OCI-LY1 (cell line): ENCODE measurements around the gene CRYBG2.

Experiments used
- H2AFZ ChIP-seq: fragments of 200-600 bp; sonication (generic), shearing (Covaris generic); 2 replicates; pipeline ENCODE4 v1.6.0; 2014; ENCODE audit warnings: antibody characterized with exemption, mild to moderate bottlenecking, low read length
- H3F3A ChIP-seq: fragments of 200-600 bp; sonication (generic), shearing (Covaris generic); 2 replicates; pipeline ENCODE4 v1.6.0; 2014; ENCODE audit warnings: mild to moderate bottlenecking, antibody characterized with exemption, low read length, moderate library complexity; ENCODE audit not compliant: insufficient read depth
- H3K27ac ChIP-seq: fragments of 200-600 bp; sonication (generic); 2 replicates; pipeline ENCODE4 v1.5.1; 2014; ENCODE audit warnings: low read length, mixed run types, mild to moderate bottlenecking, low read depth; ENCODE audit not compliant: poor library complexity, severe bottlenecking
- H3K27me3 ChIP-seq: fragments of 200-600 bp; sonication (generic); 2 replicates; pipeline ENCODE4 v1.6.0; 2014; ENCODE audit warnings: antibody characterized with exemption, mild to moderate bottlenecking, low read length, moderate library complexity; ENCODE audit not compliant: insufficient read depth
- H3K36me3 ChIP-seq: fragments of 200-600 bp; sonication (generic); 2 replicates; pipeline ENCODE4 v1.6.1; 2014; ENCODE audit warnings: mild to moderate bottlenecking, antibody characterized with exemption, low read length, moderate library complexity, mixed read lengths; ENCODE audit not compliant: insufficient read depth
- H3K4me1 ChIP-seq: fragments of 200-600 bp; sonication (generic); 2 replicates; pipeline ENCODE4 v1.5.1; 2014; ENCODE audit warnings: mild to moderate bottlenecking, low read length, moderate library complexity; ENCODE audit not compliant: insufficient read depth, severe bottlenecking
- H3K4me2 ChIP-seq: fragments of 200-600 bp; sonication (generic), shearing (Covaris generic); 2 replicates; pipeline ENCODE4 v1.6.1; 2014; ENCODE audit warnings: low read length
- H3K4me3 ChIP-seq: fragments of 200-600 bp; sonication (generic); 2 replicates; pipeline ENCODE4 v1.5.1; 2014; ENCODE audit warnings: low read length, low read depth, mild to moderate bottlenecking, mixed read lengths; ENCODE audit not compliant: poor library complexity, severe bottlenecking
- H3K79me2 ChIP-seq: fragments of 200-600 bp; shearing (Covaris generic); 2 replicates; pipeline ENCODE4 v1.6.1; 2016; ENCODE audit warnings: mixed run types, low read length, mixed read lengths; ENCODE audit not compliant: insufficient read depth
- H3K9ac ChIP-seq: fragments of 200-600 bp; sonication (generic), shearing (Covaris generic); 2 replicates; pipeline ENCODE4 v1.6.1; 2014; ENCODE audit warnings: mild to moderate bottlenecking, low read length, mixed read lengths
- H3K9me2 ChIP-seq: fragments of 200-600 bp; sonication (generic), shearing (Covaris generic); 2 replicates; pipeline ENCODE4 v1.6.1; 2014; ENCODE audit warnings: low read depth, mild to moderate bottlenecking, low read length, mixed read lengths
- H3K9me3 ChIP-seq: fragments of 200-600 bp; shearing (Covaris generic); 2 replicates; pipeline ENCODE4 v1.6.1; 2014; ENCODE audit warnings: low read length, mixed read lengths
- H4K20me1 ChIP-seq: fragments of 200-600 bp; sonication (generic), shearing (Covaris generic); 2 replicates; pipeline ENCODE4 v1.6.0; 2016; ENCODE audit warnings: mild to moderate bottlenecking, low read length; ENCODE audit not compliant: insufficient read depth
- CTCF ChIP-seq: fragments of 200-600 bp; sonication (generic), shearing (Covaris generic); IDR thresholded peaks from 2 replicates; pipeline ENCODE4 v1.5.1; 2017; ENCODE audit warnings: mild to moderate bottlenecking, antibody characterized with exemption, low read length, moderate library complexity, mixed read lengths
- EZH2 ChIP-seq: fragments of 200-600 bp; sonication (generic), shearing (Covaris generic); IDR thresholded peaks from 2 replicates; pipeline ENCODE4 v1.8.0; 2017; ENCODE audit warnings: borderline replicate concordance, mixed run types, mild to moderate bottlenecking, antibody characterized with exemption, low read length, moderate library complexity, mixed read lengths

CRYBG2 gene

GRCh38 chr1:26367441-26367840 is 13.5 kb upstream of the CRYBG2 start:
- no peaks in the 10 kb centered on the region for H3K4me1 ChIP-seq
- TF ChIP-seq EZH2: no peak
- H3K9me3 ChIP-seq: no peaks in the 10 kb centered on the region

GRCh38 chr1:26364956-26365355 is 11.0 kb upstream of the CRYBG2 start:
- no peak overlapping the region for H3K9ac ChIP-seq
- TF ChIP-seq EZH2 (no peak), CTCF (no peak)
- peaks cover 9% of the 10 kb centered on the region for H3K4me1 ChIP-seq
- H3K9me3 ChIP-seq: no peaks in the 10 kb centered on the region
- H4K20me1 ChIP-seq: no peaks in the 10 kb centered on the region
- no peaks in the 10 kb centered on the region for H3K9me2 ChIP-seq
- H3K27ac ChIP-seq: no peak overlapping the region
- no peaks in the 10 kb centered on the region for H3K36me3 ChIP-seq
- no peak overlapping the region for H2AFZ ChIP-seq
- H3K27me3 ChIP-seq: peaks cover 11% of the 10 kb centered on the region; the same call in 1 of the 2 replicates
- H3F3A ChIP-seq: no peaks in the 10 kb centered on the region
- H3K4me2 ChIP-seq: no peak overlapping the region
- no peak overlapping the region for H3K4me3 ChIP-seq
- H3K79me2 ChIP-seq: no peaks in the 10 kb centered on the region

More at GRCh38 chr1:26367441-26367840, 13.5 kb upstream of the CRYBG2 start:
- Histone ChIP-seq H4K20me1 (no peaks in the 10 kb centered on the region), H3K4me3 (no peak overlapping the region), H3K9ac (no peak overlapping the region), H3K27me3 (0 out of 2 replicates have a peak, but pooled peaks cover 8% of the 10 kb centered on the region), H3K9me2 (no peaks in the 10 kb centered on the region), H2AFZ (no peak overlapping the region), H3K36me3 (no peaks in the 10 kb centered on the region), H3K27ac (no peak overlapping the region), H3K4me2 (no peak overlapping the region), H3F3A (no peaks in the 10 kb centered on the region), H3K79me2 (no peaks in the 10 kb centered on the region)

GRCh38 chr1:26363549-26364448 is 9.9 kb upstream of the CRYBG2 start:
- Histone ChIP-seq H3F3A (no peaks in the 10 kb centered on the region), H3K27ac (no peak overlapping the region), H2AFZ (no peak overlapping the region), H3K27me3 (peaks cover 11% of the 10 kb centered on the region; the same call in 1 of the 2 replicates), H4K20me1 (no peaks in the 10 kb centered on the region), H3K4me1 (peaks cover 11% of the 10 kb centered on the region), H3K36me3 (no peaks in the 10 kb centered on the region), H3K4me2 (no peak overlapping the region), H3K9me2 (no peaks in the 10 kb centered on the region), H3K9ac (no peak overlapping the region), H3K9me3 (no peaks in the 10 kb centered on the region), H3K79me2 (no peaks in the 10 kb centered on the region), H3K4me3 (no peak overlapping the region)
- no peak for TF ChIP-seq EZH2
- TF ChIP-seq CTCF: peak; percentile 96
